Measurements from ENCODE around the gene HOXA9.
A peak's percentile ranks its signal among the peaks of the same experiment; 100 is the strongest.

HOXA9 gene

GRCh38 chr7:27163288-27164044, 1.9 kb downstream of the HOXA9 start:
- DNase-seq (ENCODE audit: low spot score), result no peak

DNA sequence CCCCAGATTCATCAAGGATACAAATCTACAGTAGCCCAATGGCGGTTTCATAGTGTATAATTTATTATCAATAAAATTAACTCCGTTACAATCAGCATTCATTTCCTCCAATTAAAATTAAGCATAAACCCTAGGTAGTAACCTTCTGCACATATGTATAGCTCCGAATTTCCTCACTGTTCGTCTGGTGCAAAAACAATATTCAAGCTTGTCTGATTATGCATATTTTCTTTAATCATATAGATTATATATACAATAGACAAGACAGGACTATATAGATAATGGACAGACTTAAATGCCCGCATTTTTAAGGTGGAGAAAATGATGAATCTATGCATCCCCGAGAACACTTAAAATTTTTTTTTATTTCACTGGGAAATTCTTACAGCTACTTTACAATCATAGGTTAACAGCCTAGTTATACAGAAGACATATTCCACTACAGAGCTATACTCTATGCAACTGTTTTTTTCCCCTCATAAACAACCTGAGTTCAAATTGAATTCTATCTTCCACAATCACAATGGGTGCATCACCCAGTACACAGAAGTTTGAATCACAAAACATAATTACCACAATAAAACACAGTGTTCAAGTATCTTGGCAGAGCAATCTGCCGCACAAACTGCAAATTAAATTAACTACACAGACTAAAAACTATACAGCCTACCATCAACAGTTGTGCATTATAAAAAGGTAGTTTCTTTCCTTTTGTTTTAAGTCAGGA, 2.6 kb downstream of the HOXA9 start:
- no peak for DNase-seq (ENCODE audit: low spot score)

GRCh38 chr7:27161721-27162560, 3.4 kb downstream of the HOXA9 start:
- no peak for DNase-seq (ENCODE audit: low spot score)

DNA sequence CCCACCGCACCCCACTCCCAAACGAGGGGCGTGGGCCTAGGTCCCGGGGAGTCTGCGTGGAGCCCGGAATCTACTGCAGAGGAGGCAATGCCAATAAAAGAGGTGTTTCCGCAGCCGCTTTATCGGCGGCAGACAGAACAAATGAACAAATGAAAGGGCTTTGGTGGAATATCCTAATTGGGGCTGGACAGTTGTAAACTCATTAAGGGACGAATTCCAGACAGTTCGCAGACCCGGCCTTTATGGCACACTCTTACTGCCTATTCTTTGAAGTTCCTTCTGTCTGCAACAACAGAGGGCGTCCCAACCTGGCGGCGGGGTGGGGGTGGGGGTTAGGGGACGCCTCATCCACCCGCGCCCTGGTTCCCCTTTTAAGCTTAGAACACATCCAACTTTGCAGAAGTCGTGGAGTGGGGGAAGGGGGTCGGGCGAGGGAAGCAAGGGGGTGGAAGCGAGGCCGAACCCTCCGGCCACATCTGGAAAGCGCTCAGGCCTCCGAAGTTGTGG, 4.1 kb downstream of the HOXA9 start:
- DNase-seq (ENCODE audit: low spot score), result no peak

GRCh38 chr7:27160546-27161213, 4.7 kb downstream of the HOXA9 start:
- peak; percentile 85 for DNase-seq (ENCODE audit: low spot score)

DNA sequence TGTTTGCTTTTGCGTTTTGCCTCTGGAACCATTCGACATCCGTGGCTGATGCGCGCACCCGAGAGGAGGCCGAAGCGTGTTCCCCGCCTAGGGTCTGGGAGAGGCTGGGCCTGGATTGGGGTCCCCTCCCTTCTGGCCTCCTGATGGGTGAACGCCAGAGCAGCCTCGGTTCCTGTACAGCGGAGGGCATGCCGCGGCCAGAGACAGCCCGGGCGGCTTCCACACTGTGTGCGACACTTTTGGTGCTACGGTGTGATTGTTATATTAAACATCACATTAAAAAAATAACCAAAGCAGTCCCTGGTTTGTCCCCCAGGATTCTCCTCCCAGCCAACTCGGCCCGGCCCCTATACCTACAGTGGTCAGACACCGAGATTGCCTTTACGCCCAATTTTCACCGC, 5.2 kb downstream of the HOXA9 start:
- no peak for DNase-seq (ENCODE audit: low spot score)

- DNase-seq (ENCODE audit: low spot score), result no peak
These were observed 5.8 kb downstream of the HOXA9 start for GRCh38 chr7:27159266-27160144.

DNA sequence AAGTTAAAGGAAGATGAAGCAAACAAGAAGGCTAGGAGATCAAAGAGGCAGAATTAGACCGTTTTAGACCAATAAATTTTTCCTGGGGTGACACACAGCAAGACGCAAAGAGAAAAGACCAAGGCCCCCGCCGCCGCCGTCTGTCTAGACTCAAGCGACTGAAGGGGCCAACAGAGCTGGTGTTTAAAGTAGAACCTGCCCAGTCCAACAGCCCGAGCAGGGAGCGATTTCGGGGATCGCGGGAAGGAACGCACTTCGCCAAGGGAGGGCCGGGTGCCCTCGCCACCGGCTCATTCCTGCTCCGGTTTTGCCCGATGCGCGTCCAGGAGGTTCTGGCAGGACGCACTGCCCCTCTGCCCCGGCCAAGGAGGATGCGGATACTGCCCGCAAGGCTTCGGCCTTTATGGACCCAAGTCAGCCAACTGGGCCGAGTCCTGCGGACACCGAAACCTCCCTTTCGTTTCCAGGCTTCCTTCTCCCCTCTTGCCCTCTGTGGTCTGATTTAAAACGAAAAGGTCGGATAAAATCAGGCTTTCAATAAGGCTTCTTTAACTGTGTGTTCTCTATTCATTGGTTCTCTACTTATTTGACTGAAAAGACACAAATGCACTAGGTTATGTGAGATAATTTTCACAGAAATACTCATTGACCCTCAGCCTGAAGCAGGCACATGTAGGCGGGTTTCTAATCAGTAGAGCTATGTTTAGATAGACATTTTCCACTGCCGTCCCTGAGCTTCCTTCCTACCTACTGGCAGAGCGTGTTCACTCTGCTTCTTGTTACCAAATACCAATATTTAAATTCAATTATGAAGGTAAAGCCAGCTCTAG, 6.7 kb downstream of the HOXA9 start:
- no peak for DNase-seq (ENCODE audit: low spot score)

DNA sequence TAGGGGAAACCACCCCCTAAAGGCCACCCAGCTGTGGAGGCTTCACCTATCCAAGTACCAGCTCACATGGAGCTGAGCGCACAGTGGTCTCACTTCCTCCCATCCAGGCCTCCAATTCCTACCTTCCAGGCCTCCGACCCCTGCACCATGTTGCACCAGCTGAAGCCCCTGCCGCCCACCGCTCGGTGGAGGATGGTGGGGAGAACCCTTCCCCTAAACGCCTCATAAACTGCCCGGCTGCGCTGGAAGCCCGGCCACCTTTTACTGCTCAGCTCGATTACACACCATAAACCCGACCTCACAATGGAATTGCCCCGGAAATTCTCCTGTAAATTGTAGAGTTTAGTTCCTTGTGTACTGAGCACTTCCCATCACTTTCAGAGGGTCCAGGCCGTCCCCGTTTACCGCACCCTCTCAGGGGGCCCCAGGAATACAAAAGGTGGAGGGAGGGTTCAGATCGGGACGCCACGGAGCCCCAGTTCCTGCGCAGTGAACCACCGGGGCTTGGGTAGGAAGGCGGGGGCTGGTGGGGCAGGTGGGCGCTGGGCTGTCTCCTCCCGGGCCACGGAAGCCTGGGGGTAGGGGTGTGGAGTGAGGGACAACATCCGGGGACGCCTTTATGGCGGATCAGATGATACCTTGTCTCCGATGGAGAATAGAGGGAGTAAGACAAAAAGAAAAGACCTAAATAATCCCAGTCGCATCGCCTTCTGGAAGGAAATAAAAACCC, 7.5 kb downstream of the HOXA9 start:
- DNase-seq (ENCODE audit: low spot score), result no peak

DNA sequence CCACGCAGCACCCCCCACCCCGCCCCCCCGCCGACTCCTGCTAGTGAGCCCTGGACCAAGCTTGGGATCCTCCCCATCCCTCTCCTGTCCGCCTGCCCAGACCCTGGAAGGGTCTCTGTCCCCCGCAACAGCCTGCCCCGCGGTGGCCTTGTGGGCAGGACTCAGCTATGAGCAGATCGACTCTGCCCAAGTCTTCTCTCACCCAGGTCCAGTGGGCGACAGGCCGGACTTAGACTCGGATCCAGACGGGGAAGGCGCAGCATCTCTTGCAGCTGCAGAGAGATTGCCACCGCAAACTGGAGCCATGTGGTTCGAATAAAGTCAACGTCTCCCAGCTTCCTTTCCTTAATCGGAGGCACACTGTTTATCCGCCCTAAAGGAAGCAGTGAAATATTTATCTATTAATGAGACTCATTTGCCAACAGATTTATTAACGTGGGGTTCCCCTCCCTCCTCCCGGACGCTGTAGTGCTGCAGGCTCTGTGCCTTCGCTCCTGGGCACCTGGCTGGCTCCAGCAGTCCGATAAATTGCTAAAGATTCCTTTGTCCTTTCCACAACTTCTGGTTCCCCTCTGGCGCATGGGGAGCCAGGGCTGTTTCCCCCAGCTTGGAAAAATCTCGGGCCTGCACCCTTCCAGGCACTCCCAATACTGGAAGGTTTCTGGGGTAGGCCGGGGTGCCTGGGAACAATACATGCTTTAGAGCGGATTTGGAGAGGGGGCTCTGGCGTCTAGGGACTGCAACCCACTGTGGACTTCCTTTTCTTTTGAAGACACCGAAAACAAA, 8.2 kb downstream of the HOXA9 start:
- DNase-seq (ENCODE audit: low spot score), result no peak

DNA sequence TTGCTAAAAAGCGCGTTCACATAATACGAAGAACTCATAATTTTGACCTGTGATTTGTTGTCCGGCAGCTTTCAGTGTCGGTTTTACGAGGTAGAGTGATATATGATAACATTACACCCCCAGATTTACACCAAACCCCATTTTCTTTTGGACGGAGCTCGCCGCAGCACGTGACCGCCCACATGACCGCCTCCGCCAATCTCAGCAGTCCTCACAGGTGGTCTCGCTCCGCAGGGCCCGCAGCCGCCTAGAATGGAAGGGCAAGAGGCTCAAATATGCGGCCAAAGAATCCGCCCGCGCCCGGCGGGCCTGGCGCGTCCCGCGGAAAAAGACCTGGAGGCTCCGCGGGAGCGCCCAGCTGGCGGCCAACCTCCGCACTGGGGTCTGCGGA, 8.8 kb downstream of the HOXA9 start, which contains the start of gene HOXA7:
Gene HOXA7 (minus strand): TSS at position 168 of the 391 bp plus-strand sequence. CDS start 130 bp downstream, at position 38.
- no peak for DNase-seq (ENCODE audit: low spot score)

GRCh38 chr7:27155816-27156507, 9.4 kb downstream of the HOXA9 start:
- DNase-seq (ENCODE audit: low spot score), result no peak

GRCh38 chr7:27154901-27155815, 10.2 kb downstream of the HOXA9 start:
- DNase-seq (ENCODE audit: low spot score), result no peak

GRCh38 chr7:27154369-27154768, 11.0 kb downstream of the HOXA9 start:
- no peak for DNase-seq (ENCODE audit: low spot score)

DNA sequence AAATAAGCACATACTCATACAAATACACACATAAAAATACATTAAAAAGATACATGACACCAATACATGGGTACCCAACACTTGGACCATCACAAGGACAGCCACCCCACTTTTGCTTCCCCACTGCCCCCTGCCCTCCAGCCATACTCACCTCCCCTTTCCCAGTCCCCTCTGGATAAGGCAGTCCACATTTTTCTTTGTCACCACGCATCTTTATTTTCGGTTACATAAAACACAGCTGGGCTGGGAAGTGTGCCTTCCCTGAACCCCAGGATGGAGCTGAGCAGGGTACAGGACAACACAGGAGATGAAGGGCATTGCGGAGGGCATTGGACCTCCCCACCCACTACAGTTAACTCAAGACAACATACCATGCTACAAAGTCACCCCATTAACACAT, 11.8 kb downstream of the HOXA9 start:
- DNase-seq (ENCODE audit: low spot score), result no peak

- DNase-seq (ENCODE audit: low spot score), result no peak
These were observed 12.4 kb downstream of the HOXA9 start for GRCh38 chr7:27152816-27153442.
